Adrenal gland (tissue), 5 donors: Measurements from ENCODE around the gene FKBP2.

ENCODE experiments used
- CTCF ChIP-seq, 6 experiments: fragments of 450-650 bp in 4 of 6; fragments of 200-600 bp in 2 of 6; sonication (generic) in 1 of 6; IDR thresholded peaks; 1 replicate in 5 of 6; 2 replicates in 1 of 6; pipeline versions ENCODE4 v1.5.1 to v1.8.0; 2016 to 2021; ENCODE audit warnings: antibody characterized with exemption in 6 of 6, mild to moderate bottlenecking in 2 of 6, moderate library complexity in 1 of 6
- POLR2A ChIP-seq, 2 donors: fragments of 450-650 bp; IDR thresholded peaks; one replicate each; pipeline ENCODE4 v1.6.1; 2017; ENCODE audit warnings: antibody characterized with exemption in 2 of 2, mild to moderate bottlenecking in 2 of 2, moderate library complexity in 1 of 2
- donor health status: DM: no; HTN: no; CAD: no.

GRCh38 chr11:64287676-64288352 is 46.9 kb downstream of the FKBP2 start:
- no peak for TF ChIP-seq CTCF (IDR thresholded peaks at IDR 0.05)
- no peak for TF ChIP-seq POLR2A (IDR thresholded peaks at IDR 0.05)
